ENCODE results near the gene PCDHA1. TPM values are rescaled to one million over a fixed set of nuclear protein-coding genes. Genes with fewer than 3 reads are reported as not detected.

The PCDHA1 gene
- polyA plus RNA-seq, 1 donor (not counting 4 experiments of a cell fraction or from before 2014, with no cell fraction given): 0.03 TPM

- dilution Hi-C loops (cut with MboI; ENCODE audit: extremely low pct_ligation_motif_present, low sequenced_read_pairs): no loop called here
- Histone ChIP-seq H3K36me3 (ENCODE audit: control insufficient read depth in 2 of 2, extremely low read depth in 1 of 2, insufficient read depth in 2 of 2, low read length in 2 of 2) (no peaks in the 10 kb centered on the region), H3K27me3 (ENCODE audit: control insufficient read depth, extremely low read depth, insufficient read depth, low read length) (no peaks in the 10 kb centered on the region), H2AFZ (ENCODE audit: control insufficient read depth, low read length) (no peak overlapping the region), H4K20me1 (ENCODE audit: control insufficient read depth, extremely low read depth, insufficient read depth, low read length) (no peaks in the 10 kb centered on the region), H3K9me1 (ENCODE audit: control insufficient read depth, extremely low read depth, insufficient read depth, low read length) (no peaks in the 10 kb centered on the region), H3K9ac (ENCODE audit: control insufficient read depth, extremely low read depth, insufficient read depth, low read length) (no peak overlapping the region), H3K4me3 (ENCODE audit: control insufficient read depth in 2 of 3, extremely low read depth in 1 of 3, insufficient read depth in 2 of 3, low read depth in 1 of 3, low read length in 3 of 3) (no peak overlapping the region), H3K4me2 (ENCODE audit: control insufficient read depth, extremely low read depth, insufficient read depth, low read depth, low read length) (no peak overlapping the region), H3K79me2 (ENCODE audit: control insufficient read depth, insufficient read depth, low read length) (no peaks in the 10 kb centered on the region), H3K9me3 (ENCODE audit: control insufficient read depth, low read depth, low read length) (no peaks in the 10 kb centered on the region), H3K4me1 (ENCODE audit: control insufficient read depth, extremely low read depth, insufficient read depth, low read length) (no peaks in the 10 kb centered on the region), H3K27ac (ENCODE audit: control insufficient read depth, insufficient read depth, low read length) (no peak overlapping the region)
- FAIRE-seq: no peak
- TF ChIP-seq, protein P1, sequence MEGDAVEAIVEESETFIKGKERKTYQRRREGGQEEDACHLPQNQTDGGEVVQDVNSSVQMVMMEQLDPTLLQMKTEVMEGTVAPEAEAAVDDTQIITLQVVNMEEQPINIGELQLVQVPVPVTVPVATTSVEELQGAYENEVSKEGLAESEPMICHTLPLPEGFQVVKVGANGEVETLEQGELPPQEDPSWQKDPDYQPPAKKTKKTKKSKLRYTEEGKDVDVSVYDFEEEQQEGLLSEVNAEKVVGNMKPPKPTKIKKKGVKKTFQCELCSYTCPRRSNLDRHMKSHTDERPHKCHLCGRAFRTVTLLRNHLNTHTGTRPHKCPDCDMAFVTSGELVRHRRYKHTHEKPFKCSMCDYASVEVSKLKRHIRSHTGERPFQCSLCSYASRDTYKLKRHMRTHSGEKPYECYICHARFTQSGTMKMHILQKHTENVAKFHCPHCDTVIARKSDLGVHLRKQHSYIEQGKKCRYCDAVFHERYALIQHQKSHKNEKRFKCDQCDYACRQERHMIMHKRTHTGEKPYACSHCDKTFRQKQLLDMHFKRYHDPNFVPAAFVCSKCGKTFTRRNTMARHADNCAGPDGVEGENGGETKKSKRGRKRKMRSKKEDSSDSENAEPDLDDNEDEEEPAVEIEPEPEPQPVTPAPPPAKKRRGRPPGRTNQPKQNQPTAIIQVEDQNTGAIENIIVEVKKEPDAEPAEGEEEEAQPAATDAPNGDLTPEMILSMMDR (optimal IDR thresholded peaks at IDR 0.05 in 1 of 3, IDR thresholded peaks at IDR 0.05 in 1 of 3, conservative IDR thresholded peaks at IDR 0.05 in 1 of 3; ENCODE audit: extremely low read depth in 1 of 3, insufficient read depth in 2 of 3, low read length in 3 of 3): no peak
- no peak for TF ChIP-seq EZH2 (IDR thresholded peaks at IDR 0.05; ENCODE audit: low read length)
- DNase-seq (ENCODE audit: low read depth, low spot score): no peak
Observed at GRCh38 chr5:141039061-141039460, 253.1 kb downstream of the PCDHA1 start.

DNA sequence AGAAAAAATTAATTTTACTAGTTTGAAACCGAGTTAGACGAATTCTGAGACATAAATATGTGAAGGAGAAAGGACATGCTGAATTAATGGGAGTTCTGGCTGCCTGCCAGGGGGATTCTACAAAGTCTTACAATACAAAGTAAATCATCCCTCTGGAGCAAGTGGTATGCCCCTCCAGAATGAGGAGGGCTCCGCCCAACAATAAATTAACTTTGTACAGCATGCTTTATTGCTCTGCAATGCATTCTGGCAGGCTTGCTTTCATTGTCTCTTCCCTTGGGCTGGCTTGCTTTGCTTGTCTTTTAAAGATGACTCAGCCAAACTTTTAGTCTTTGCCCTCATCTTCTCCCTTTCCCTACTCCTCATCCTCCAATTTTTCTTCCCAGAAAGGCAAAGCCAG lies 253.6 kb downstream of the PCDHA1 start:
- H3K9ac ChIP-seq (ENCODE audit: control insufficient read depth, extremely low read depth, insufficient read depth, low read length): no peak overlapping the region
- no peaks in the 10 kb centered on the region for H3K9me3 ChIP-seq (ENCODE audit: control insufficient read depth, low read depth, low read length)
- DNase-seq (ENCODE audit: low read depth, low spot score): no peak
- no peaks in the 10 kb centered on the region for H3K79me2 ChIP-seq (ENCODE audit: control insufficient read depth, insufficient read depth, low read length)
- H3K4me2 ChIP-seq (ENCODE audit: control insufficient read depth, extremely low read depth, insufficient read depth, low read depth, low read length): no peak overlapping the region
- dilution Hi-C loops (cut with MboI; ENCODE audit: extremely low pct_ligation_motif_present, low sequenced_read_pairs): no loop called here
- no peak overlapping the region for H3K4me3 ChIP-seq (ENCODE audit: control insufficient read depth in 2 of 3, extremely low read depth in 1 of 3, insufficient read depth in 2 of 3, low read depth in 1 of 3, low read length in 3 of 3)
- FAIRE-seq: no peak
- no peak overlapping the region for H3K27ac ChIP-seq (ENCODE audit: control insufficient read depth, insufficient read depth, low read length)
- H4K20me1 ChIP-seq (ENCODE audit: control insufficient read depth, extremely low read depth, insufficient read depth, low read length): no peaks in the 10 kb centered on the region
- no peaks in the 10 kb centered on the region for H3K4me1 ChIP-seq (ENCODE audit: control insufficient read depth, extremely low read depth, insufficient read depth, low read length)
- no peaks in the 10 kb centered on the region for H3K27me3 ChIP-seq (ENCODE audit: control insufficient read depth, extremely low read depth, insufficient read depth, low read length)
- TF ChIP-seq EZH2 (IDR thresholded peaks at IDR 0.05; ENCODE audit: low read length): no peak
- TF ChIP-seq, protein P1 (optimal IDR thresholded peaks at IDR 0.05 in 1 of 3, IDR thresholded peaks at IDR 0.05 in 1 of 3, conservative IDR thresholded peaks at IDR 0.05 in 1 of 3; ENCODE audit: extremely low read depth in 1 of 3, insufficient read depth in 2 of 3, low read length in 3 of 3): no peak
- no peak overlapping the region for H2AFZ ChIP-seq (ENCODE audit: control insufficient read depth, low read length)
- H3K36me3 ChIP-seq (ENCODE audit: control insufficient read depth in 2 of 2, extremely low read depth in 1 of 2, insufficient read depth in 2 of 2, low read length in 2 of 2): no peaks in the 10 kb centered on the region
- no peaks in the 10 kb centered on the region for H3K9me1 ChIP-seq (ENCODE audit: control insufficient read depth, extremely low read depth, insufficient read depth, low read length)
